Suprapubic skin (tissue), 4 donors: ENCODE results near the gene ADAMTSL2.

Source experiments
- POLR2A ChIP-seq, 2 donors: fragments of 450-650 bp; IDR thresholded peaks; one replicate each; pipeline ENCODE4 v1.6.1; 2017; ENCODE audit warnings: antibody characterized with exemption in 2 of 2, mild to moderate bottlenecking in 2 of 2, moderate library complexity in 2 of 2
- POLR2AphosphoS5 ChIP-seq, 3 donors: sonication (generic); formaldehyde crosslinking; IDR thresholded peaks; one replicate each; pipeline ENCODE4 v1.6.1; 2017; ENCODE audit warnings: antibody characterized with exemption in 3 of 3
- TF ChIP-seq, protein P1 (sequence below), 2 donors: fragments of 200-600 bp in 1 of 2; fragments of 450-650 bp in 1 of 2; sonication (generic) in 1 of 2; IDR thresholded peaks; one replicate each; pipeline ENCODE4 v1.5.1; 2016 to 2019; ENCODE audit warnings: antibody characterized with exemption in 2 of 2, mild to moderate bottlenecking in 1 of 2, moderate library complexity in 1 of 2

DNA sequence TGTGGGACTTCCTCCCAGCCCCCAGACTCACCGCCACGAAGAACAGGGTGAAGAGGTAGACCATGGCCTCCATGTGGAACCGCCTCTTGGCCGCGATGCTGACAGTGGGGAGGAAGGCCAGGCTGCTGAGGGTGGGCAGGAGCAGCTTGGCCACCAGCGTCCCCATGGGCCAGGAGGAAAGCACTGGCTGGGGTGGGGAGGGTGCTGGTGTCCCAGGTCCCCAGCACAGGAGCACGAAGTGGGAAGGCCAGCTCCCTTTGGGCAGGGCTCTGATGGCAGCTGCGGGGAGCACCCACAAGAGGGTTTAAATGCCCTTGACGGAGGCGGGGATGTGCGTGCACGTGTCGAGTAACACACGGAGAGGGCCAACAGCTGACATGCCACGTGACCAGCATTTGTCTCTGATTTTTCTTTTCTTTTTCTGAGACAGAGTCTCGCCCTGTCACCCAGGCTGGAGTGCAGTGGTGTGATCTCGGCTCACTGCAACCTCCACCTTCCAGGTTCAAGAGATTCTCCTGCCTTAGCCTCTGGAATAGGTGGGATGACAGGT, 9.8 kb upstream of the ADAMTSL2 start, which contains the start of gene MYMK:
- TF ChIP-seq POLR2A (IDR thresholded peaks at IDR 0.05) = no peak
- TF ChIP-seq, protein P1, sequence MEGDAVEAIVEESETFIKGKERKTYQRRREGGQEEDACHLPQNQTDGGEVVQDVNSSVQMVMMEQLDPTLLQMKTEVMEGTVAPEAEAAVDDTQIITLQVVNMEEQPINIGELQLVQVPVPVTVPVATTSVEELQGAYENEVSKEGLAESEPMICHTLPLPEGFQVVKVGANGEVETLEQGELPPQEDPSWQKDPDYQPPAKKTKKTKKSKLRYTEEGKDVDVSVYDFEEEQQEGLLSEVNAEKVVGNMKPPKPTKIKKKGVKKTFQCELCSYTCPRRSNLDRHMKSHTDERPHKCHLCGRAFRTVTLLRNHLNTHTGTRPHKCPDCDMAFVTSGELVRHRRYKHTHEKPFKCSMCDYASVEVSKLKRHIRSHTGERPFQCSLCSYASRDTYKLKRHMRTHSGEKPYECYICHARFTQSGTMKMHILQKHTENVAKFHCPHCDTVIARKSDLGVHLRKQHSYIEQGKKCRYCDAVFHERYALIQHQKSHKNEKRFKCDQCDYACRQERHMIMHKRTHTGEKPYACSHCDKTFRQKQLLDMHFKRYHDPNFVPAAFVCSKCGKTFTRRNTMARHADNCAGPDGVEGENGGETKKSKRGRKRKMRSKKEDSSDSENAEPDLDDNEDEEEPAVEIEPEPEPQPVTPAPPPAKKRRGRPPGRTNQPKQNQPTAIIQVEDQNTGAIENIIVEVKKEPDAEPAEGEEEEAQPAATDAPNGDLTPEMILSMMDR (IDR thresholded peaks at IDR 0.05) = no peak
- no peak for TF ChIP-seq POLR2AphosphoS5 (IDR thresholded peaks at IDR 0.05)
